A549 (cell line): ENCODE measurements around the gene ANKRD40. TPM values are rescaled to one million over a fixed set of nuclear protein-coding genes. Genes with fewer than 3 reads are reported as not detected.

Experiments
- ATAC-seq, 2 experiments: fragments of 200-7000 bp in 1 of 2; fragments of >200 bp in 1 of 2; cut with Nextera tagmentation in 1 of 2; cut with Tn5 transposase in 1 of 2; 3 replicates each; pipeline versions ENCODE4 v1.8.0 to v1.9.1; 2018 to 2020; ENCODE audit warnings: mild to moderate bottlenecking in 1 of 2, moderate library complexity in 1 of 2
- CTCF ChIA-PET: fragments of 300-600 bp; sonication (Branson Sonifier 250); formaldehyde crosslinking; extraction: SDS; loops from one replicate; lab custom pipeline; 2021; ENCODE audit warnings: antibody characterized with exemption, inconsistent platforms; lab: Yijun Ruan, JAX
- POLR2A ChIA-PET: fragments of 350-600 bp; formaldehyde crosslinking; extraction: SDS; loops from one replicate; lab custom pipeline; 2021; ENCODE audit warnings: antibody characterized with exemption, inconsistent platforms; lab: Yijun Ruan, JAX
- DNase-seq, 2 experiments: peaks; one replicate each; pipeline versions ENCODE4 v3.0.0 to v3.0.0-alpha.2; 2011 to 2016; ENCODE audit warnings: low read depth in 1 of 2, low spot score in 1 of 2
- FAIRE-seq: peaks from 2 replicates; lab custom pipeline; 2011; peaks lifted over from hg19 to GRCh38; lab: Jason Lieb, UNC
- H3K27ac ChIP-seq, 2 experiments: fragments of >200 bp; sonication (Bioruptor Twin); formaldehyde crosslinking; 3 replicates each; pipeline ENCODE4 v1.5.1; 2016 to 2017
- H3K4me1 ChIP-seq: fragments of >200 bp; sonication (Bioruptor Twin); formaldehyde crosslinking; 3 replicates; pipeline ENCODE4 v1.6.1; 2016
- H3K4me2 ChIP-seq: fragments of >200 bp; sonication (Bioruptor Twin); formaldehyde crosslinking; 3 replicates; pipeline ENCODE4 v1.6.1; 2016
- H3K4me3 ChIP-seq: fragments of >200 bp; sonication (Bioruptor Twin); formaldehyde crosslinking; 3 replicates; pipeline ENCODE4 v1.5.1; 2016
- H3K9me3 ChIP-seq: fragments of >200 bp; sonication (Bioruptor Twin); formaldehyde crosslinking; 3 replicates; pipeline ENCODE4 v1.6.1; 2016
- CEBPB ChIP-seq, 2 experiments: fragments of >200 bp in 1 of 2; sonication (Bioruptor Twin) in 1 of 2; formaldehyde crosslinking in 1 of 2; IDR thresholded peaks; 2 replicates each; pipeline ENCODE4 v1.6.1; 2012 to 2016
- CHD2 ChIP-seq: fragments of 150-350 bp; IDR thresholded peaks from 2 replicates; pipeline ENCODE4 v1.6.1; 2014; ENCODE audit warnings: low read length; ENCODE audit not compliant: partially characterized antibody
- CHD4 ChIP-seq: fragments of 200-600 bp; sonication (generic); IDR thresholded peaks from 2 replicates; pipeline ENCODE4 v1.6.1; 2016; ENCODE audit warnings: antibody characterized with exemption, mild to moderate bottlenecking, borderline replicate concordance
- EHF ChIP-seq: fragments of 250-450 bp; sonication (Bioruptor Pico); IDR thresholded peaks from 2 replicates; pipeline ENCODE4 v1.5.0; 2020; ENCODE audit warnings: mild to moderate bottlenecking
- EHMT2 ChIP-seq: fragments of 200-600 bp; sonication (generic); IDR thresholded peaks from 2 replicates; pipeline ENCODE4 v1.6.1; 2016; ENCODE audit warnings: antibody characterized with exemption, low read depth, mild to moderate bottlenecking, moderate library complexity
- FOSL2 ChIP-seq, 2 experiments: fragments of 450-650 bp in 1 of 2; fragments of >200 bp in 1 of 2; sonication (Bioruptor Twin) in 1 of 2; formaldehyde crosslinking; IDR thresholded peaks; 2 replicates each; pipeline versions ENCODE4 v1.5.0 to v1.6.1; 2016 to 2020; ENCODE audit warnings: mild to moderate bottlenecking in 1 of 2, moderate library complexity in 1 of 2
- FOXS1 ChIP-seq: fragments of 250-450 bp; sonication (Bioruptor Pico); IDR thresholded peaks from 2 replicates; pipeline ENCODE4 v1.5.0; 2020; ENCODE audit warnings: mild to moderate bottlenecking, moderate library complexity
- HES2 ChIP-seq: fragments of >200 bp; sonication (Bioruptor Twin); formaldehyde crosslinking; IDR thresholded peaks from 2 replicates; pipeline ENCODE4 v1.6.1; 2016
- HEYL ChIP-seq: fragments of 250-450 bp; sonication (Bioruptor Pico); IDR thresholded peaks from 2 replicates; pipeline ENCODE4 v1.8.0; 2021; ENCODE audit warnings: mild to moderate bottlenecking, moderate library complexity
- HOXB13 ChIP-seq: fragments of 250-450 bp; sonication (Bioruptor Pico); IDR thresholded peaks from 2 replicates; pipeline ENCODE4 v1.5.0; 2020; ENCODE audit warnings: low read depth, mild to moderate bottlenecking, moderate library complexity
- KDM1A ChIP-seq: fragments of 200-600 bp; sonication (generic); IDR thresholded peaks from 2 replicates; pipeline ENCODE4 v1.6.1; 2016; ENCODE audit warnings: low read depth, mild to moderate bottlenecking
- MAFK ChIP-seq: fragments of 450-650 bp; IDR thresholded peaks from 2 replicates; pipeline ENCODE4 v1.6.1; 2014; ENCODE audit not compliant: partially characterized antibody
- MAZ ChIP-seq: fragments of 150-350 bp; IDR thresholded peaks from 2 replicates; pipeline ENCODE4 v1.6.1; 2014; ENCODE audit warnings: antibody characterized with exemption, low read depth, low read length, borderline replicate concordance
- MYC ChIP-seq: IDR thresholded peaks from 2 replicates; pipeline ENCODE4 v1.6.1; 2012; ENCODE audit warnings: mild to moderate bottlenecking, inconsistent platforms, low read length, improper control_type of control experiment, borderline replicate concordance
- NFE2L2 ChIP-seq: fragments of 150-350 bp; conservative IDR thresholded peaks from 2 replicates; pipeline ENCODE4 v1.6.1; 2014; ENCODE audit warnings: low read length
- PBX3 ChIP-seq: IDR thresholded peaks from 2 replicates; pipeline ENCODE4 v1.6.1; 2012
- PHF8 ChIP-seq: fragments of 200-600 bp; sonication (generic); IDR thresholded peaks from 2 replicates; pipeline ENCODE4 v1.6.1; 2016; ENCODE audit warnings: low read depth, mild to moderate bottlenecking, antibody characterized with exemption, moderate library complexity, borderline replicate concordance
- RAD21 ChIP-seq, 2 experiments: fragments of >200 bp in 1 of 2; sonication (Bioruptor Twin) in 1 of 2; formaldehyde crosslinking in 1 of 2; IDR thresholded peaks in 1 of 2; conservative IDR thresholded peaks in 1 of 2; 2 replicates in 1 of 2; 3 replicates in 1 of 2; pipeline ENCODE4 v1.6.1; 2012 to 2018; ENCODE audit warnings: inconsistent platforms in 1 of 2
- RARB ChIP-seq: fragments of 250-450 bp; sonication (Bioruptor Pico); IDR thresholded peaks from 2 replicates; pipeline ENCODE4 v1.8.0; 2021; ENCODE audit warnings: mild to moderate bottlenecking, moderate library complexity
- RCOR1 ChIP-seq: fragments of 150-350 bp; IDR thresholded peaks from 2 replicates; pipeline ENCODE4 v1.6.1; 2014; ENCODE audit warnings: antibody characterized with exemption, low read length, low read depth
- REST ChIP-seq: fragments of 200-600 bp; sonication (generic); IDR thresholded peaks from 2 replicates; pipeline ENCODE4 v1.6.1; 2016; ENCODE audit warnings: antibody characterized with exemption, mild to moderate bottlenecking, moderate library complexity
- RFX5 ChIP-seq: fragments of 450-650 bp; IDR thresholded peaks from 2 replicates; pipeline ENCODE4 v1.7.1; 2014; ENCODE audit warnings: antibody characterized with exemption, mild to moderate bottlenecking, moderate library complexity
- SMC3 ChIP-seq: fragments of >200 bp; sonication (Bioruptor Twin); formaldehyde crosslinking; IDR thresholded peaks from 3 replicates; pipeline ENCODE4 v1.6.1; 2018; ENCODE audit warnings: inconsistent platforms
- TP53 ChIP-seq: fragments of 250-450 bp; sonication (Bioruptor Pico); IDR thresholded peaks from 2 replicates; pipeline ENCODE4 v1.5.0; 2021; ENCODE audit warnings: mild to moderate bottlenecking, moderate library complexity
- ZC3H11A ChIP-seq: fragments of 450-650 bp; IDR thresholded peaks from 2 replicates; pipeline ENCODE4 v1.6.1; 2014; ENCODE audit warnings: antibody characterized with exemption, mild to moderate bottlenecking
- ZNF302 ChIP-seq: fragments of 250-450 bp; sonication (Bioruptor Pico); IDR thresholded peaks from 2 replicates; pipeline ENCODE4 v1.9.0; 2021; ENCODE audit warnings: inconsistent platforms, mild to moderate bottlenecking, moderate library complexity
- WGBS: methylation state at CpG from one replicate; pipeline ENCODE4 v1.1.6; 2017; ENCODE audit errors: missing lambda C conversion rate; 5-methylcytosine and 5-hydroxymethylcytosine counted together
- polyA plus RNA-seq, 4 experiments: library from polyadenylated mRNA; depleted of rRNA in 3 of 4; stranded (reverse); fragments of >200 nt; fragmentation: RNase III in 1 of 4; extraction: RNeasy Plus Mini Kit Qiagen cat#74134 plus additional on column Dnase treatment in 1 of 4; gene quantifications; 2 replicates in 3 of 4; 3 replicates in 1 of 4; pipeline ENCODE4 v1.2.3, GENCODE V29; 2011 to 2017
- TF ChIP-seq, protein P1 (sequence below): IDR thresholded peaks from 2 replicates; pipeline ENCODE4 v1.6.1; 2012

Gene ANKRD40
- polyA plus RNA-seq, 2 of the 4 experiments (the other 2 are of a cell fraction), result 50.1 to 84.3 TPM

DNA sequence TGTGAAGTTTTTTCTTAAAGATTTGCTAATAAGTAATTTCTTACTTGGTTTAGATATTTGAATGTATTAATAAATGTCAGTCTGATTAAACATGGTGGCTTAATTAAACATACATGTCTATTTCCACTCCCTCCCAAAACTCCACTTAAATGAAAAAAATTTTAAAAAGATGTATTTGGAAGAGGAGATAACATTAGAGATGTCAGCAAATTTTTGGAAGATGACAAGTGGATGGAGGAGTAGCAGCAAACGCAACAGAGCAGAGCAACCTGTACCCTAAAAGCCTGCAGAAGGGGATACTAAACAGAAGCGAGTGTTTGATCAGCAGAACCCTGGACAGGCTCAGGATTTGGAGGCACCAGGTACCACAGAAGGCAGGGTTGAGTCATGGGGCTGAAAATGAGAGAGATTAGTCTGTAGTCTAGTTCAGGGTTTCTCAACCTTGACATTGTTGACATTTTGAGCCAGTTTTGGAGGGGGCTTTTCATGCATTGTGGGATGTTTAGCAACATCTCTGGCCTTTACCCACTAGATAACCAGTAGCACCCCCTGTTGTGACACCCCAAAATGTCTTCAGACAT is 29.5 kb upstream of the ANKRD40 start:
- Histone ChIP-seq H3K4me1 (peaks cover 14% of the 10 kb centered on the region; the same call in 2 of the 3 replicates), H3K9me3 (no peaks in the 10 kb centered on the region), H3K27ac (no peak overlapping the region), H3K4me2 (no peak overlapping the region), H3K4me3 (no peak overlapping the region)
- WGBS, result 92% methylated on average over 2 of the region's 2 CpGs
- DNase-seq (no peak), ATAC-seq (peak in 1 of 2 experiments; percentile 15; a peak in 1 of 6 replicates), FAIRE-seq (no peak)
- CTCF ChIA-PET, result no interaction called here
- POLR2A ChIA-PET, result no interaction called here
- no peak for TF ChIP-seq CHD2
- TF ChIP-seq MAFK, result peak; percentile 46
- no peak for TF ChIP-seq FOSL2 (IDR thresholded peaks at IDR 0.05)
- 0 out of 2 replicates have a peak, but pooled peaks have one; percentile 11 for TF ChIP-seq FOSL2 (CRISPR knock-in tag; IDR thresholded peaks at IDR 0.05)
- no peak for TF ChIP-seq REST
- no peak for TF ChIP-seq ZC3H11A

DNA sequence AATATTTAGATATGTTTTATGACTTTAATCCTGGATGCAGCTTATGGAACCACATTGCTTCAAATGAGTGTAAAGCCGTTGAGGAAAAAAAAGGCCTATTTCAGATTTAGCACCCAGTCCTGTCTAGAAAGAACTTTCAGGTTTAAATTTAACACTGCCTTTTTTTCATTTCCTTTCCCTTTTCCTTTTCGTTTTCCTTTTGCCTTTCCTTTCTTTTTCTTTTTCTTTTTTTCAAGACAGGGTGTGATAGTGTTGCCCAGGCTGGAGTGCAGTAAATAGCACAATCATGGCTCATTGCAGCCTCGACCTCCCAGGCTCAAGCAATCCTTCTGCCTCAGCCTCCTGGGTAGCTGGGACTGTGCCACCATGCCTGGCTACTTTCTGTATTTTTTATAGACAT is 27.6 kb upstream of the ANKRD40 start:
- ChIA-PET CTCF (interaction anchor here (1.8 to 2.4 kb wide), 2 partner anchors 10 to 47 kb away, joined by 6 to 8 read pairs; no protein-coding TSS in a partner anchor), POLR2A (interaction anchor here (0.9 kb wide), 1 partner anchor 41 kb away, joined by 4 read pairs; no protein-coding TSS in a partner anchor)
- Histone ChIP-seq H3K4me2 (no peak overlapping the region), H3K9me3 (no peaks in the 10 kb centered on the region), H3K4me3 (no peak overlapping the region), H3K27ac (no peak overlapping the region), H3K4me1 (peaks cover 28% of the 10 kb centered on the region; the same call in 2 of the 3 replicates)
- no peak for FAIRE-seq
- no peak for DNase-seq
- TF ChIP-seq PHF8 (no peak), TP53 (CRISPR knock-in tag) (no peak), ZNF302 (CRISPR knock-in tag) (no peak), MAZ (no peak), RARB (CRISPR knock-in tag) (no peak)
- WGBS, result 90% methylated on average over 3 of the region's 3 CpGs
- ATAC-seq, result no peak

DNA sequence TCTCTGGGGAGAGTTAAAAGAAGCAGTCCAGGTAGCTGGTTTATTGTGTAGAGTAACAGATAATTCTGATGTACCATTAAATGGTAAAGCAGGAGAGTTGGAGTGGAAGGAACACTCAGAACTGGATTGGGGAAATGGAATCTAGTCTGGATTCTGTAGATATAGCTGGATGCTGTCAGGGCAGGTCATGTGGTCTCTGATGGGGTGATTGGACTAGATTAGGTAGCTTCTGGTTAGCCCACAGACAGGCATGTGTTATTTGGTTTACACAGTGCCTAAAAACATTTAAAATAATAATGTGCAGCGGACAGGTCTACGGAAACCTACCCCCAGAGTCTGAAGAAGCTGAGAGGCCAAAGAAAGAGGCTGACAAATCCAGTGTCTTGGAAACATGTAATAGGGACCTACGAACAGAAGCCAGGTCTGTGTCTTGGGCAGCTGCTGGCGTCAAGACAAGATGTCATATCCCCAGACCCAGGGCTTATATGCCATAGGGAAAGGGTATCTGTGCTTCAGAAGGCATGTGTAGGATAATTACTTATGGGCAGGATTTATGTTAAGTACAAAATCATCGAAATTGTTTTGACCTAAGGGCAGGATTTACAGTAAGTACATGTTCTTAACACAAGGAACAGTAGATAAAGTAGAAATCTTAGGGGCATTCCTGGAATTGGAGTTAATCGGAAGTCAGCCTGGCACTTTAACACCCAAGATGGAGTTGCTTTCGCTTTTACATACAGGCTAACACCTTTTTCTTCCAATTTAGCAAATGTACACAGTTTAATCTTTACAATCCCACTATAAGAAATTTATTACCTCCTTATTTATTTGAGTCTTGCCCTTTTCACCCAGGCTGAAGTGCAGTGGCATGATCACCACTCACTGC is 24.1 kb upstream of the ANKRD40 start:
- CTCF ChIA-PET, result interaction anchor here (0.5 to 2.0 kb wide), 6 partner anchors 36 to 297 kb away, joined by 3 to 8 read pairs (median 4); no protein-coding TSS in a partner anchor
- Histone ChIP-seq H3K4me2 (no peak overlapping the region), H3K27ac (no peak overlapping the region), H3K4me3 (no peak overlapping the region), H3K4me1 (peaks cover 55% of the 10 kb centered on the region), H3K9me3 (no peaks in the 10 kb centered on the region)
- ATAC-seq, result peak; percentile 43 to 58; a peak in 4 of 6 replicates
- FAIRE-seq, result no peak
- 74% methylated on average over 7 of the region's 7 CpGs for WGBS
- POLR2A ChIA-PET, result interaction anchor here (0.6 to 2.7 kb wide), 2 partner anchors 10 to 12 kb away, joined by 4 to 9 read pairs; partner anchors contain the start of gene LUC7L3
- no peak for DNase-seq
- TF ChIP-seq EHF (CRISPR knock-in tag) (no peak), NFE2L2 (no peak), MYC (no peak), RCOR1 (no peak), HES2 (no peak), SMC3 (no peak), CHD4 (no peak), EHMT2 (no peak), FOXS1 (CRISPR knock-in tag) (no peak), RAD21 (conservative IDR thresholded peaks at IDR 0.05 in 1 of 2, IDR thresholded peaks at IDR 0.05 in 1 of 2) (no peak), PBX3 (no peak), CEBPB (IDR thresholded peaks at IDR 0.05) (no peak), KDM1A (no peak), HOXB13 (CRISPR knock-in tag) (no peak), HEYL (CRISPR knock-in tag) (no peak), RFX5 (no peak), TP53 (CRISPR knock-in tag) (no peak)
- TF ChIP-seq, protein P1, sequence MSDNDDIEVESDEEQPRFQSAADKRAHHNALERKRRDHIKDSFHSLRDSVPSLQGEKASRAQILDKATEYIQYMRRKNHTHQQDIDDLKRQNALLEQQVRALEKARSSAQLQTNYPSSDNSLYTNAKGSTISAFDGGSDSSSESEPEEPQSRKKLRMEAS, result no peak
